ENCODE measurements around the gene URI1.
A peak's percentile ranks its signal among the peaks of the same experiment; 100 is the strongest.

Gene URI1

DNA sequence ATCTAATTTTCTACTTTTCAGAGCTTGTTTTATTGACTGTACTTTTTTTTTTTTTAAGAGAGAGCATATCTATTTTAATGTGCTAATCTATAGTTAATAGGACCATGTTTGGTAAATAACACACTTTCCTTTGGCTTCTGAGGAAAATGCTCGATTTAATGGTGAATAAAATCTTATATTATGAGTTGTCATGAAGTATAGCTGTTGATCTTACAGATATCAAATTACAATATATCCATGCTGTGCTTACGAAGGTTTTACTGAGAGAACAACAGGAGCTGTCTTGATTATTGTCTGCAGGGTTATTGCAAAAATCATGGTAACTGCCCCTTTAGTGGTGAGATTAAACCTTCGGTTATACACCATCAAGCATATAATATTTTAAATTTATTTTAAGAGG lies 29.6 kb downstream of the URI1 start:
- DNase-seq (ENCODE audit: low spot score): no peak

DNA sequence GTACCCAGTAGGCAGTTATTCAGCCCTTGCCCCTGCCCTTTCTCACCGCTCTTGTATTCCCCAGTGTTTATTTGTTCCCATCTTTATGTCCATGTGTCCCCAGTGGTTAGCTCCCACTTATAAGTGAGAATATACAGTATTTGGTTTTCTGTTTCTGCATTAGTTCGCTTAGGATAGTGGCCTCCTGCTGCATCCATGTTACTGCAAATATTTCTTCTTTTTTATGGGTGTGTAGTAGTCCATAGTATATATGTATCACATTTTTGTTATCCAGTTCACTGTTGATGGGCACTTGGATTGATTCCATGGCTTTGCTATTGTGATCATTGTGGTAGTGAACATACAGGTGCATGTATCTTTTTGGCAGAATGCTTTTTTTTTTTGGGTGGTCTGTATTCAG lies 32.7 kb downstream of the URI1 start:
- DNase-seq (ENCODE audit: low spot score): no peak

DNA sequence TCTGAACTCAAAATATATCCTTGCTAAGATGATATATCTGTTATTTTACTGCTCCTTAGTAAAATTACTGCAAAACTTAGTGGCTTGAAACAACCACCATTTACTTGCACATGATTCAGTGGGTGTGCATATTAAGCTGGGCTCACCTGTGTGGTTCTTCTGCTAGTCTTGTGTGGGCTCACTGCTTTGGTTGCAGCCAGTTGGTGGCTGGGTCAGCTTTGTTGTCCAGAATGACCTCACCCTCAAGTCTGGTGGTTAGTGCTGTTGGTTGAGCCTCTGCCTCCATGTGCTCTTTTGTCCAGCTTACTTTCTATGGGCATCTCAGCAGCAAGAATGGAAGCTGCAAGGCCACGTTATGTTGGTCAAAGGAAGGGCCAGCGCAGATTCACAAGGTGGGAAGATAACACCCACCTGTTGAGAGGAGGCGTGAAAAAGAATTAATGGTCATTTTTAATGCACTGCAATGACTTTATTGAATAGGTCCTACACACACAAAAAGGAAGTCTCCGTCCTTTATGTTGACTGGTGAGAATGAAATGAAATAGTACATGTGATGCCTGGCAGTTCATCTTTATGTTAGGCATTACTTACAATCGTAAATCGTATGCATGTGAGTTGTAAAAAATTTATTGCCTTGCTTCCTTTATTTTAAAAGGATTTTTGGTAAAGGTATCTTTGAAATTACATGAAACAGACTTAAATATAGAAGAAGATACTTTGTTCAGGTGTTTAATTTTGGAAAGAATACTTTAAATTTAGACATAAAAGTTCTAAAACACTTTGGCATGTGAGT lies 34.3 kb downstream of the URI1 start:
- DNase-seq (ENCODE audit: low spot score): no peak

DNA sequence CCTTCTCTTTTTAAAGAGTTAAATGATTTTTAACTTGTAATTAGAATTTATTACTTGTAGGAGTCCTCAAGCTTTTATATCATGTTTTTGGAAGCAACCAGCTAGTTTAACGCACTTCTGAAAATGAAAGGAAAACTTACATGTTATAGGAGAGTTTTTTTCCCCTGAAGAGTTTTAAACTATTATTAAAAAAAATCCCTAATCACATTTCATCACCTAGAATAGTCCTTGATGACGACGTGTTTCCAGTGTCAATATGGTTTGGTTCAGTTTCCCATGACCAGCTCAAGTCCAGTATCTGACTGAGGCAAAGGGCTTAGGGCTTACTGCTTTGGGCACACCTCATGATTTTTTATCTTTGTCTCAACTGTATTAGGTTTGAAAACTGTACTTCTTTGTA lies 36.0 kb downstream of the URI1 start:
- DNase-seq (ENCODE audit: low spot score): no peak

DNA sequence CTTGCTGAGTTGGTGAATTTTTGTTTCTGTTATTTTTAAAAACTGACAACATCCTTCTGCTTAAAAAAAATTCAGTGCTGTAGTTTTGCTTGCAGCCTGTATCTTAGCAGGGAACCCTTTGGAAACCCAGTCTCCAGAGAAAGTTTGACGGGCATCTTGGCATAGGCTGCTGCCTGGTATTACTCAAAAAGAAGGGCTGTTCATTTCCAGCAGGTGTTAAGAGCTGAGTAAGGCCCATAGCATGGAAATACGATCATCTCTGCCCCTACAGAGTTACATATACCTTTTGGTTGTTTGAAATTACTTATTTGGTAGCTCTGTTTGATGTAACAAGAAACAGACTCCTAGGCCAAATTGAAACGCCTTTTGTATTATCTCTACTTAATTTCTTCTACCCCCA lies 41.5 kb downstream of the URI1 start:
- no peak for DNase-seq (ENCODE audit: low spot score)

DNA sequence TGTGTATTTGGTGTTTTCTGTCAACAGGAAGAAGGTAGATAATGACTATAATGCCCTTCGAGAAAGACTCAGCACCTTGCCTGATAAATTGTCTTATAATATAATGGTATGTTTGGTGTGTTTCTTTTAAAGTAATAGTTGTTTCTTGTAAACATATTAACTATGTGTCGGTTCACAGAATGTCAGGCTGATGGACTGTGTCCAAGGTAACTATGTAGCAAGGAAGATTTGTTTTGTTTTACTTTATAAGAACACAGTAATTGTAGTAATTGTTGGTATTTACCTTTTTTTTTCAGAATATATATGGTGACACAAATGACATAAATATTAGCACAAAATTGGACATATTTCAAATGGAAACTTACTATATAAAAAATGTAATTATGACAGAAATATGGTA lies 43.2 kb downstream of the URI1 start:
- DNase-seq (ENCODE audit: low spot score): no peak

DNA sequence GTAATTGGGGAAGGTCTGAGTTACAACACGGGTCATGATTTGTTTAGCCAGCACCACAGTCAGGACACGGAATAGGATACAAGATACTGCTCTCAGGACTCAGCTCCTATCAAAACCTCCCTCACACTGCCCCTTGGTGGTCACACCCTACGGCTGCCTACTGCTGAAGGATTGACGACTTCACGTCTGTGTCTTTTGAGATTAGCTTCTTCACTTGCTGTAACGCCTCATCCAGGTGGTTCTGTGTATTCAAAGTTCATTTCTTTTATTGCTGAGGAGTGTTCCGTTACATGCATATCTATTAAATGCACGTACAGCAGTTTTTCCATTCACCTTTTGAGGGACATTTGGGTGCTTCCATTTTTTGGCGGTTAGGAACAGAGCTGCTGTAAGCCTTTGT lies 46.3 kb downstream of the URI1 start:
- no peak for DNase-seq (ENCODE audit: low spot score)

DNA sequence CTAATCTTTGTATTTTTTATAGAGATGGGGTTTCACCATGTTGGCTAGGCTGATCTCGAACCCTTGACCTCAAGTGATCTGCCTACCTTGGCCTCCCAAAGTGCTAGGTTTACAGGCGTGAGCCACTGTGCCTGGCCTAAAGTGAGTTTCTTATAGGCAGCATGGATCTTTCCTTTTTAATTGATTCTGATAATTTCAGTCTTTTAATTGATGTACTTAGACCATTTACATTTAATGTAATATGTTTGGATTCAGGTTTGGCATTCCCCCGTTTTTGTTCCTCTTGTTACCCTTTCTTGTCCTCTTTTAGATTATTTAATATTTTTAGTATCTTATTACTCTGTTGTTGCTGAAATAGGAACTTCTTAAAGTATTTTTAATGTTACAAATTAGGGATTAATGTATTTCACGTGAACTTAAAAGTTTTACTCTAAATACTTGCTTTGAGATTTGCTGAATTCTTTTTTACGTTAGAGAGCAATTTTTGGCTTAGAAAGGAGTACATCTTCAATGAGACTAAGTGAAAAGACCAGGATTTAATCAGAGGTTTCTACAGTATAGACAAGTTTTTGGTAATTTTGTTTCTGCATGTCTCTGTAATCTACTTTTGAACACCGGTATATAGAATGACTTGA lies 50.3 kb downstream of the URI1 start:
- DNase-seq (ENCODE audit: low spot score): no peak

DNA sequence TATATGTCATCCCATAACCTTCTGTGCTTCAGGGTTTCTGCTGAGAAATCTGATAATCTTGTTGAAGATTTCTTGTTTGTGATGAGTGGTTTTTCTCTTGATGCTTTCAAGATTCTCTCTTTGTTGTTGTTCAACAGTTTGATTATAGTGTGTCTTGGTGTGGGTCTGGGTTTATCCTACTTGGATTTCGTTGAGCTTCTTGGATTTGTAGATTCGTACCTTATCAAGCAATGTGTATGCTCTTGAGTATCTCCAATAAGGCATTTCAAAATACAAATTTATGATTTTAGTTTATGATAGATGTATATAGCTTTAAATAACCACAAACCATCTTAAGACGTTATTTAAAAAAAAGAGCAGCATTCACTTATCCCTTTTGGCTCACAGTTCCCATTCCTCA lies 57.5 kb downstream of the URI1 start:
- DNase-seq (ENCODE audit: low spot score): no peak

DNA sequence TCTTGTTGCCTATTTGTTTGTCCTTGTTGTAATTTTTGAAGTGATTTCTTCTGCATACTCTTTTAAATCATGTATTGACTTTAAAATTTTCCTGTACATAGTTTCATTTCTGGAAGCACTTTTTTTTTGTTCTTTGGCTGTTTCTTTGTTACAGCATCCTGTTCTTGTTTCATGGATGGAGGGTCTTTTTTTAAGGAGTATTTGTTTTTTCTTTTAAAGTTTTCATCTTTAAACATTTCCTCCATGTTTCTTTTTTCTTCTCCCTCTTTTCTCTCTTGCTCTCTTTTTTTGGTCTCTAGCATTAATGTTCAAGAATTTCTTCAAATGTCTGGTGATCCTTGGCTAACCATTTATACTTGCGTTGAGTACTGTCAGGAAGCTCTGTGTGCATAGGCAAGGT lies 58.8 kb downstream of the URI1 start:
- no peak for DNase-seq (ENCODE audit: low spot score)

DNA sequence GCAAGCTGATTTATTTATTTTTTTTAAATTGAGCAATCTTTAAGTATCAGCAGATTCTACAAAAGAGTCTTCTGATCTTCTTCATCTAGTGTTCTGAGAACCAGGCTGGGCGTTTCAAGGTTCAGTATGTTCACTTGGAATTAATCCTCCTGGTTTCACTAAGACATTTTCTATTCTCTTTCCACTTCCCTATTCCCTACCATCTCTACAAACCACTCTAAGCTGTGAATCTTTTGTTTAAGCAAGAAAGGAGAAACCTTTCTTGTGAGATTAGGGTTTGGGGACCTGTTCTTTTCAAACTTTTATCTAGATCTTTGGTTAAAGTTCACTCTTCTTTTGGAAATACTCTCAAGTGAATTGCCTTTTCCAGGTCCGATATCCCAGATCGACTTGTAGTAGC lies 59.3 kb downstream of the URI1 start:
- no peak for DNase-seq (ENCODE audit: low spot score)

DNA sequence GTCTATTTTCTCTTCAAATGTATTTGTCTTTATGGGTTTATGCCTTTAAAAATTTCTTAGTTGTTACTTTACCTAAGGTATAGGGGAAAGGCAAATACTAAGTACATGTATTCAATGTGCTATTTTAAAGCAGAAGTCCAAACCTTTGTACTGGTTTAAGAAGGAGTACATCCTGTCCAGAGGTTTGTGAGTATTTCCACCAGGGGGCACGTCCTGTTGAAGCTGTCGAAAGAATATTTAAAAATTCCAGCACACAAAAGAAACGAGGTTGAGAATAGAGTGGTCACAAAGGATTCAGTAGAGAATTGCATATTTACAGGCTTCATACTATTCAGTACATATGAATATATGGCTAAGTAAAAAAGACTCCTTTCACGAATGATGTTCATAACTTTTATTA lies 59.8 kb downstream of the URI1 start:
- no peak for DNase-seq (ENCODE audit: low spot score)

DNA sequence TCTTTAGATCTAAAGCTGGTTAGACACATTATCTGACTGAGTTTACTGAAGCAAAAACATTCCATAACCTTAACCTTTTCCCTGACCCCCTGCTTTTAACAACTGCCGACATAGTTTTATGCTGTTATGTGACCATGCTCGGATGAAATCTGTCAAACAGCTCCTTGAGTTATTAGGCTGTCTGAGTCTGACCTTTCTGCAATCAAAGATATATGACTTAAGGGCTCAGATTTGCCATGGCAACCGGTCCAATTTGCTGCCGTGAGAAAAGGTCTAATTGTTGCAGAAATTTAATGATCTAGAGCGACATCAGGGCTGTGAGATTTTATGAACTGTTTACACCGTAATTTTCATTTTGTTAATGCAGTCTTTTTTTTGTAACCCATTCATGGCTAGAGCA lies 61.8 kb downstream of the URI1 start:
- DNase-seq (ENCODE audit: low spot score): no peak

DNA sequence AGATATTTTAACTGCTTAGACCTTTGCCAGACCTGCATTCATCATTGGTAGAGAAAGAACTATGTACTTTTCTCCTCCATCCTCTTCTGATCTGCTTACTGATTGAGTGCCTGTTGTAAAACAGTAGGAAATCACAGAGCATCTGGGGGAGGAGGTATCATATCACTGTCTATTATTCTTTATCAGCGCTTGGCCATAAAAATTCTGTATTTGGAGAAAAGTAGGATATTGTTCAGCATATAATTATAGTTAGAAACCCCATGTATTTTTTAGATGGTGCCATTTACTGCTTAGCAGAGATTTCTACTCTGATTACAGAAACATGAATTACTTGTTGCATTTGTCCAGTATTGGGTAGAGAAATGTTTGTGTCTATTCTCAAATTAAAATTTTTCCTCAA lies 62.4 kb downstream of the URI1 start:
- DNase-seq (ENCODE audit: low spot score): no peak

DNA sequence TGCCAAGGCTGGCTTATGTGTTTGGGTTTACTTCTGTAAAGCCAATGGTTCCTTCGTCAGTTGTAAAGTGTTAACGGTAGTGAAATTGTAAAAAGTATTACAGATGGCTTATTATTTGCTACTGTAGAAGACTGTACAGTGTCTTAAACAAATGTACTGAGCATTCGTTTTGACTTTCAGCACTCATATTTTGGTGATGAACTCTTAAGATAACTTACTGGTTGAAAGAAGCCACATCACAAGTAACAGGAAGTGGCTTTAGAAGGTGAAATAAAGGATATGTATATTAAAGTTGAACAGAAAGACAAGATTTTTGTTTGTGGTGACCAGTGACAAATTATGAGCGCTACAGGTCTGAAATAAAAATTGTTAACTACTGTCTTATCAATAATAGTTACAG lies 64.2 kb downstream of the URI1 start:
- DNase-seq (ENCODE audit: low spot score): no peak

DNA sequence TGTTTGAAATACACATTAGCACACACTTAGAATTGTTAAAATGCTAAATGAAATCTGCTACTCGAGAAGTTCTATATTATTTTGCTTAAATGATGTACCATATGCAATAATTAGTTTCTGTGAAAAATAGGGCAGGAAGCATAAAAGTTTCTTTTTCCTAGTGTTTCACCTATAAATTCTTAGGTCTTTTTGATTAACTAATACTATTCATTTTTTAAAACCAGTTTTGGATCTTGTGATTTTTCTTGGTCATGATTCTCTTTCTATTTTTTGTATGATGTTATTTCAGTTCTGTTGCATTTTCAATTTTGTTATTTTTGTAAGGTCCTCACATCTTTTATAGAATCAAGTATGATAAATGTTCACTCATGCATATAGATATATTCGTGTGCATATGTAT lies 66.1 kb downstream of the URI1 start:
- DNase-seq (ENCODE audit: low spot score): no peak

DNA sequence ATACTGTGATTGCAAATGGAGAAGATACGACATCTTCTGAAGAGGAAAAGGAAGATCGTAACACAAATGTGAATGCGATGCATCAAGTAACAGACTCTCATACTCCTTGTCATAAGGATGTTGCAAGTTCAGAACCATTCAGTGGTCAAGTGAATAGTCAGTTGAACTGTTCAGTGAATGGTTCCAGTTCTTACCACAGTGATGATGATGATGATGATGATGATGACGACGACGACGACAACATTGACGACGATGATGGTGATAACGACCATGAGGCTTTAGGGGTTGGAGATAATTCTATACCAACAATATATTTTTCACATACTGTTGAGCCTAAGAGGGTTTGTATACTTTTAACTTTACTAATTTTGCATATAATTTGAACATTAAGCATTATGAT lies 67.0 kb downstream of the URI1 start:
- no peak for DNase-seq (ENCODE audit: low spot score)

DNA sequence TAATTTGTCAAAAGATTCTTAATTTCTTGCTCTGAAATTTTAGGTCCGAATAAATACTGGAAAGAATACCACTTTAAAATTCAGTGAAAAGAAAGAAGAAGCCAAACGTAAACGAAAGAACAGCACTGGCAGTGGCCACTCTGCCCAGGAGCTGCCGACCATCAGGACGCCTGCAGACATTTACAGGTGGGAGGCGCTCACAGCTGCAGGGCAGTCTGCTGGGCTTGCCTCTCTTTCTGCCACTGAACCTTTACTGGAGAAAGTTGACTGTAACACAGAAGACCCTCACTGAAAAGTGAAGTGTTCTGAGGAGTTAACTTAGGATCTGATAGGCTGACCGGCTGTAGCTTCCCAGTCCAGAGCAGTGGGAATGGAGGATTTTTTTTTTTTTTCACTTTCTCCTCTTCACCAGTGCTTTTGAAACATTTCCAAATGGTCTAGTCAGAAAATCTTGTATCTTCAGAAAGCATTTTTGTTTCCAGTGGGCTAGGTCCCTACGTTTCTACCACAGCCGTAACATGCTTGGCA lies 69.1 kb downstream of the URI1 start:
- peak; percentile 17 for DNase-seq (ENCODE audit: low spot score)

DNA sequence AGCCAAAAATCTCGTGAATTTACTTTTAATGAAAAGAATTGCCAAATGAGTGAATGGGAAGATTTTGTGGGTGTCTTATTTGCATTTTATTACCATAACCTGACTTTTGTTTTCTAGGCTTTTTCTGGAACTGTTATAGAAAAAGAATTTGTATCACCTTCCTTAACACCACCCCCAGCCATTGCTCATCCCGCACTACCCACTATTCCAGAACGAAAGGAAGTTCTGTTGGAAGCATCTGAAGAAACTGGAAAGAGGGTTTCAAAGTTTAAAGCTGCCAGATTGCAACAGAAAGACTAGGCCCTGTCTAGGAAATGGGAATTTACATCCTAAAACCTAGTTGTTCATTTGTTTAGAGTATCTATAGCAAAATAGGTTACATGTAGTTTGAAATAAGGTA lies 72.7 kb downstream of the URI1 start:
- DNase-seq (ENCODE audit: low spot score): no peak

DNA sequence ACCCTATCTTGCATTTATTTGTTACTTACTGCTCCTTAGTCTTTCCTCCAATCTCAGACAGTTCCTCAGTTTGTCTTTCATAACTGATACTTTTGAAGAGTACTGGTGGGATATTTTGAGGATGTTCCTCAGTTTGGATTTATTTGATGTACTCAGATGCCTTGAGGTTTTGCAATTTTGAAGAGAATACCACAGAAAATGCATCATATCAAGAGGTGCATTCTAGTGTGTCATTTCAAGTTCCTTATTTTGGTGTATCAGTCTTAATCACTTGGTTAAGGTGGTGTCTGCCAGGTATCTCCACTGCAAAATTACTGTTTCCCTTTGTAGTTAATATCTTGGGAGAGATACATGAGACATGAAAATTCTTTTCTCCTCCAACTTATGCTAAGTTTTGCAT lies 75.1 kb downstream of the URI1 start:
- DNase-seq (ENCODE audit: low spot score): no peak

DNA sequence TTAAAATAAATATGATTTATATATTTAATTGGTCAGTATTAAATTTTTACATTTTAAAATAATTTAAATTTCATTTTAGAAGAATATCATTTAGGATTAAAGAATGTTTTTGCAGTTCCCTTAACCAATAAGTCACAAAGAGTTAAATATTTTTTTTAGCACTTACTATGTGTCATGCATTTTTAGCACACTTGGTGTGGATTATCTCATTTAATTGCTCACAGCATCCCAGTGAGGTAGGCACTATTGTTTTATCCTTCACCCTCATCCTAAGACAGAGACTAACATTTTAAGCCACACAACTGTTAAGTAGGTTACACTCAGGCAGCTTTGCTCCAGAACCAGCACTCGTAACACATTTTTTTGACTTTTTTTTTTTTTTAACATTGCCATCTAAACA lies 78.2 kb downstream of the URI1 start:
- no peak for DNase-seq (ENCODE audit: low spot score)

DNA sequence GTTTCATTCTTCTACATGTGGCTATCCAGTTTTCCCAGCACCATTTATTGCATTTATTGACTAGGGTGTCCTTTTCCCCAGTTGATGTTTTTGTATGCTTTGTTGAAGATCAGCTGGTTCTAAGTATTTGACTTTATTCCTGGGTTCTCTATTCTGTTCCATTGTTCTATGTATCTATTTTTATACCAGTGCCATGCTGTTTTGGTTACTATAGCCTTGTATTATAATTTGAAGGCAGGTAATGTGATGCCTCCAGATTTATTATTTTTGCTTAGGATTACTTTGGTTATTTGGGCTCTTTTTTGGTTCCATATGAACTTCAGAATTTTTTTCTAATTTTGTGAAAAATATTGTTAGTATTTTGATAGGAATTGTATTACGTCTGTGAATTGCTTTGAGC lies 80.6 kb downstream of the URI1 start:
- no peak for DNase-seq (ENCODE audit: low spot score)

DNA sequence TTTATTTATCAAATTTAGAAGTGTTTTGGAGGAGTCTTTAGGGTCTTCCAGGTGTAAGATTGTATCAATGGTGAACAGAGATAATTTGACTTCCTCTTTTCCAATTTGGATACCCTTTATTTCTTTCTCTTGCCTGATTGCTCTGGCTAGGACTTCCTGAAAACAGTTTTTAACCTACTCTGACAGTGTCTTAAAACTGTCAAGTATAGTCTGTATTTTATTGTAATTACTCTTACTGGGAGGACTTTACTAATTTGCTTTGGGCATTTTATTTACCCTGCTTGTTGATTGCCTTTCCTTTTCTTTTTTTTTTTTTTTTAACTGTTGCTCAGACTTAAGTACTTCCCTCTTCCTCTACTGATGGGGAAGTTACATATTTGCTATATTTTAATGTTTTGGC lies 81.3 kb downstream of the URI1 start:
- DNase-seq (ENCODE audit: low spot score): no peak

DNA sequence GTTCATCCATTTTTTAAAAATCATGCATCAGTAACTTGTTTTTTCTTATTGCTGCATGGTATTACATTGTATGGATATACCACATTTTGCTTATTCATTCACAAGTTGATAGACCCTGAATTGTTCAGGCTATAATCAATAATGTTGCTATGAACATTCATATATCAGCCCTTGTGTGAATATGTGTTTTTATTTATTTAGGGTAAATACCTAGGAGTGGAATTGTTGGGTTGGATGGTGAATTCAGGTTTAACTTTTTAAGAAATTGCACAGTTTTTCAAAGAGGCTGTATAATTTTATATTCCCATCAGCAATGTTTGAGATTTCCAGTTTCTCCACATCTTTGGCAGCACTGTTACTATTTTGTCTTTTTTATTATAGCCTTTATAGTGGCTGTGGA lies 82.1 kb downstream of the URI1 start:
- DNase-seq (ENCODE audit: low spot score): no peak
